ENCODE results near the gene MUC3A. TPM values are rescaled to one million over a fixed set of nuclear protein-coding genes. Genes with fewer than 3 reads are reported as not detected.
"Not testable (repeated sequence)": the region's sequence is repeated elsewhere in the genome, so short reads cannot be mapped to it uniquely, and the experiment has no call there.

The MUC3A gene
- total and polyA plus RNA-seq, 8 donors, result 0.53 to 8.7 (median 2.0) TPM

DNA sequence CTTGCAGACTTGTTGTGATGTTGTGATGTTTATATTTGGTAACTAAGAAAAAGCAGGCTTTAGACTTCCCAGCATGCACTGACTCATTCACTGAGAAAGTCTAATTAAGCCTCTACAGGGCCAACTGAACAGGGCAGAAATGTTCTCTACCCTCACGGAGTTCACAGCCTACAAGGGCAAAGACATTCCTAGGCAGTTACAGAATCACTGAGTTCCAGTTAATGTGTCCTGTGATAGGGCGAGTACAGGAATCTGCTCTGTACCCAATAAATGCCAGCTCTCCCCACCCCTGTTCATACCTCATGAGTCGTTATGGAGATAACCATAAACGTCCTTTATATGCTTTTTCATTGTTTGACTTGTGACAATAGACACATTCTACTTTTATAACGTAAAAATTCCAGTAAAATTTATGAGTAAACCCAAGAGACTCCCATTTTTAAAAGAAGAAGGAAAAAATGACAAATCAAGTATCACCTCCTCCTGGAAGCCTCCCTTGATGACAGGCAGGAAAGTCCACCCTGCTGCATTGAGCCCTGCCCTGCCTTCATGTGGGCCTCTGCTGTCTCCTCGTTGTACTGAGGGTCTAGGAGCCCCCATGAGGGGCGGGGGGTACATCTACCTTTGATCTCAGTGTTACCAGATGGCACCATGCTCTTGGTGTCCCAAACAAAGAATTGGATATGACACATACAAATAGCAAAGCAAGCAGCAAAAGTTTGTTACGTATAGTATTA lies 34.3 kb downstream of the MUC3A start:
- WGBS, 2 donors, result 35 to 37% methylated on average over 8 of the region's 8 CpGs
- DNase-seq (peak in 1 of 6 donors; percentile 20), FAIRE-seq (peak; percentile 63), ATAC-seq (peak in 3 of 4 donors; percentile 67 to 74 (median 70))
- TF ChIP-seq, protein P1, sequence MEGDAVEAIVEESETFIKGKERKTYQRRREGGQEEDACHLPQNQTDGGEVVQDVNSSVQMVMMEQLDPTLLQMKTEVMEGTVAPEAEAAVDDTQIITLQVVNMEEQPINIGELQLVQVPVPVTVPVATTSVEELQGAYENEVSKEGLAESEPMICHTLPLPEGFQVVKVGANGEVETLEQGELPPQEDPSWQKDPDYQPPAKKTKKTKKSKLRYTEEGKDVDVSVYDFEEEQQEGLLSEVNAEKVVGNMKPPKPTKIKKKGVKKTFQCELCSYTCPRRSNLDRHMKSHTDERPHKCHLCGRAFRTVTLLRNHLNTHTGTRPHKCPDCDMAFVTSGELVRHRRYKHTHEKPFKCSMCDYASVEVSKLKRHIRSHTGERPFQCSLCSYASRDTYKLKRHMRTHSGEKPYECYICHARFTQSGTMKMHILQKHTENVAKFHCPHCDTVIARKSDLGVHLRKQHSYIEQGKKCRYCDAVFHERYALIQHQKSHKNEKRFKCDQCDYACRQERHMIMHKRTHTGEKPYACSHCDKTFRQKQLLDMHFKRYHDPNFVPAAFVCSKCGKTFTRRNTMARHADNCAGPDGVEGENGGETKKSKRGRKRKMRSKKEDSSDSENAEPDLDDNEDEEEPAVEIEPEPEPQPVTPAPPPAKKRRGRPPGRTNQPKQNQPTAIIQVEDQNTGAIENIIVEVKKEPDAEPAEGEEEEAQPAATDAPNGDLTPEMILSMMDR (IDR thresholded peaks at IDR 0.05), result no peak
- intact Hi-C loops (cut with DNase I), result no loop called here
- H3K27me3 ChIP-seq, result no peaks in the 10 kb centered on the region
- no peak overlapping the region for H3K27ac ChIP-seq
- H3K4me1 ChIP-seq, result no peaks in the 10 kb centered on the region
- H3K9me3 ChIP-seq, result no peaks in the 10 kb centered on the region
- no peaks in the 10 kb centered on the region for H3K36me3 ChIP-seq
- no peak overlapping the region for H3K4me3 ChIP-seq

DNA sequence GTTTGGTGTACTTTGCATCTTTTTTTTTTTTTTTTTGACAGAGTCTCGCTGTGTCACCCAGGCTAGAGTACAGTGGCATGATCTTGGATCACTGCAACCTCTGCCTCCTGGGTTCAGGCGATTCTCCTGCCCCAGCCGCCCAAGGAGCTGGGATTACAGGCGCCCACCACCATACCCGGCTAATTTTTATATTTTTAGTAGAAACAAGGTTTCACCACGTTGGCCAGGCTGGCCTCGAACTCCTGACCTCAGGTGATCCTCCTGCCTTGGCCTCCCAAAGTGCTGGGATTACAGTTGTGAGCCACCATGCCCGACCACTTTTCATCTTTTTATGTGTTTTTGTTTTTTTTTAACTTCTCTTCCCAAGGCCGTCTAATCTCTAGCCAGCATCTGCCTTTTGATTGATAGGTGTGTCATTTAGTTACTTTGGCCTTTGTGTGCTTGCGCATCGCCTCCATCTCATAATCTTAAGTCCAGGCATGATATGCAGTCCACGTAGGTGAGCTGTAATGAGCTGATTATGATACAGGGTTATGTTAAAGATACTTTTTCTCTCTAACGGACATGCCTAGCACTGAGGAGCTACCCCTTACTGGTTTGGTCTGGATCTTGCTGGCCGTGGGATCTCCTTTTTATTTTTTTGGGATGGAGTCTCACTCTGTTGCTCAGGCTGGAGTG lies 35.0 kb downstream of the MUC3A start:
- H3K27ac ChIP-seq; ATAC-seq; H3K9me3 ChIP-seq; intact Hi-C loops (cut with DNase I); H3K36me3 ChIP-seq; H3K4me3 ChIP-seq; H3K4me1 ChIP-seq; FAIRE-seq; H3K27me3 ChIP-seq; DNase-seq: not testable (repeated sequence)
- 68 to 74% methylated on average over 14 of the region's 14 CpGs for WGBS, 2 donors

DNA sequence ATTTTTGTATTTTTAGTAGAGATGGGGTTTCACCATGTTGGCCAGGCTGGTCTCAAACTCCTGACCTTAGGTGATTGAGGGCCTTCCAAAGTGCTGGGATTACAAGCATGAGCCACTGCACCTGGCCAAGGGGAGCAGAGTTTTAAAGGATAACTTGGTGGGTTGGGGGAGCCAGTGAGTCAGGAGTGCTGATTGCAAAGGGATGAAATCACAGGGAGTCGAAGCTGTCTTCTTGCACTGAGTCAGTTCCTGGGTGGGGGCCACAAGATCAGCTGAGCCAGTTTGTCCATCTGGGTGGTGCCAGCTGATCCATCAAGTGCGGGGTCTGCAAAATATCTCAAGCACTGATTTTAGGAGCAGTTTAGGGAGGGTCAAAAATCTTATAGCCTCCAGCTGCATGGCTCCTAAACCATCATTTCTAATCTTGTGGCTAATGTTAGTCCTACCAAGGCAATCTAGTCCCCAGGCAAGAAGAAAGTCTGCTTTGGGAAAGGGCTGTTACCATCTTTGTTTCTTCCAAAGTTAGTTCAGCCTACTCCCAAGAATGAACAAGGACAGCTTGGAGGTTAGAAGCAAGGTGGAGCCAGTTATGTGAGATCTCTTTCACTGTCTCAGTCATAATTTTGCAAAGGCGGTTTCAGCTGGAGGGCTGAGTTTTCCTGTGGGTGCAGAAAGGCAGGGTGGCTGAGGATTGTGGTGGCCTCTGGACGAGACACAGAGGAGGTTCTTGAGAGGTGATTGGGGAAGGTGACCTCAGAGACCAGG lies 35.9 kb downstream of the MUC3A start:
- intact Hi-C loops (cut with DNase I); H3K36me3 ChIP-seq; FAIRE-seq; H3K9me3 ChIP-seq; H3K4me3 ChIP-seq; ATAC-seq; H3K27me3 ChIP-seq; H3K4me1 ChIP-seq; DNase-seq; H3K27ac ChIP-seq: not testable (repeated sequence)
- WGBS, 2 donors, result 67 to 82% methylated on average over 4 of the region's 4 CpGs

DNA sequence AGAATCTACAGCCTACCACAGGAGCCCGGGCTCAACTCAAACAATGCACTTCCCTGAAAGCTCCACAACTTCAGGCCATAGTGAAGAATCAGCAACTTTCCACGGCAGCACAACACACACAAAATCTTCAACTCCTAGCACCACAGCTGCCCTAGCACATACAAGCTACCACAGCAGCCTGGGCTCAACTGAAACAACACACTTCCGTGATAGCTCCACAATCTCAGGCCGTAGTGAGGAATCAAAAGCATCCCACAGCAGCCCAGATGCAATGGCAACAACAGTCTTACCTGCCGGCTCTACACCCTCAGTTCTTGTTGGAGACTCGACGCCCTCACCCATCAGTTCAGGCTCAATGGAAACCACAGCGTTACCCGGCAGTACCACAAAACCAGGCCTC lies 42.3 kb downstream of the MUC3A start:
- H3K27me3 ChIP-seq, result no peaks in the 10 kb centered on the region
- intact Hi-C loops (cut with DNase I), result no loop called here
- no peaks in the 10 kb centered on the region for H3K4me1 ChIP-seq
- no peak overlapping the region for H3K27ac ChIP-seq
- 77 to 82% methylated on average over 9 of the region's 9 CpGs for WGBS, 2 donors
- H3K4me3 ChIP-seq, result no peak overlapping the region
- peak in 1 of 6 donors; percentile 43 for DNase-seq
- FAIRE-seq, result no peak
- no peaks in the 10 kb centered on the region for H3K36me3 ChIP-seq
- TF ChIP-seq, protein P1 (IDR thresholded peaks at IDR 0.05), result no peak
- no peak for ATAC-seq
- no peaks in the 10 kb centered on the region for H3K9me3 ChIP-seq

DNA sequence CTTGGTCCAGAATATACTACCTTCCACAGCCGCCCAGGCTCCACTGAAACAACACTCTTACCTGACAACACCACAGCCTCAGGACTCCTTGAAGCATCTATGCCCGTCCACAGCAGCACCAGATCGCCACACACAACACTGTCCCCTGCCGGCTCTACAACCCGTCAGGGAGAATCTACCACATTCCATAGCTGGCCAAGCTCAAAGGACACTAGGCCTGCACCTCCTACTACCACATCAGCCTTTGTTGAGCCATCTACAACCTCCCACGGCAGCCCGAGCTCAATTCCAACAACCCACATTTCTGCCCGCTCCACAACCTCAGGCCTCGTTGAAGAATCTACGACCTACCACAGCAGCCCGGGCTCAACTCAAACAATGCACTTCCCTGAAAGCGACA lies 42.9 kb downstream of the MUC3A start:
- H3K27ac ChIP-seq; H3K4me1 ChIP-seq; H3K27me3 ChIP-seq; H3K9me3 ChIP-seq; FAIRE-seq; intact Hi-C loops (cut with DNase I); H3K4me3 ChIP-seq; H3K36me3 ChIP-seq; ATAC-seq: not testable (repeated sequence)
- WGBS, 2 donors, result 77 to 85% methylated on average over 11 to 12 of the region's 12 CpGs
- peak in 1 of 6 donors; percentile 19 for DNase-seq

DNA sequence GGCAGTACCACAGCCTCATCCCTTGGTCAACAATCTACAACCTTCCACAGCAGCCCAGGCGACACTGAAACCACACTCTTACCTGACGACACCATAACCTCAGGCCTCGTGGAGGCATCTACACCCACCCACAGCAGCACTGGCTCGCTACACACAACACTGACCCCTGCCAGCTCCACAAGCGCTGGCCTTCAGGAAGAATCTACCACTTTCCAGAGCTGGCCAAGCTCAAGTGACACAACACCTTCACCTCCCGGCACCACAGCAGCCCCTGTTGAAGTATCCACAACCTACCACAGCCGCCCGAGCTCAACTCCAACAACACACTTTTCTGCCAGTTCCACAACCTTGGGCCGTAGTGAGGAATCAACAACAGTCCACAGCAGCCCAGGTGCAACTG lies 45.3 kb downstream of the MUC3A start:
- not testable (repeated sequence) for ATAC-seq, H3K4me1 ChIP-seq
- no CpG with 5 or more reads among the region's 9 CpGs for WGBS, 2 donors

DNA sequence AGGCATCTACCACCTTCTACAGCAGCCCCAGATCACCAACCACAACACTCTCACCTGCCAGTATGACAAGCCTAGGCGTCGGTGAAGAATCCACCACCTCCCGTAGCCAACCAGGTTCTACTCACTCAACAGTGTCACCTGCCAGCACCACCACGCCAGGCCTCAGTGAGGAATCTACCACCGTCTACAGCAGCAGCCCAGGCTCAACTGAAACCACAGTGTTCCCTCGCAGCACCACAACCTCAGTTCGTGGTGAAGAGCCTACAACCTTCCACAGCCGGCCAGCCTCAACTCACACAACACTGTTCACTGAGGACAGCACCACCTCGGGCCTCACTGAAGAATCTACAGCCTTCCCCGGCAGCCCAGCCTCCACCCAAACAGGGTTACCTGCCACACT lies 49.2 kb downstream of the MUC3A start:
- H3K27ac ChIP-seq; H3K9me3 ChIP-seq; H3K4me3 ChIP-seq; DNase-seq; H3K27me3 ChIP-seq; intact Hi-C loops (cut with DNase I); ATAC-seq; H3K4me1 ChIP-seq; H3K36me3 ChIP-seq; FAIRE-seq: not testable (repeated sequence)
- WGBS, 2 donors, result 73 to 75% methylated on average over 4 to 5 of the region's 10 CpGs

More for the DNA sequence above, 45.3 kb downstream of the MUC3A start:
- H3K36me3 ChIP-seq; FAIRE-seq; H3K9me3 ChIP-seq; H3K27ac ChIP-seq; H3K27me3 ChIP-seq; H3K4me3 ChIP-seq; DNase-seq; intact Hi-C loops (cut with DNase I): not testable (repeated sequence)

DNA sequence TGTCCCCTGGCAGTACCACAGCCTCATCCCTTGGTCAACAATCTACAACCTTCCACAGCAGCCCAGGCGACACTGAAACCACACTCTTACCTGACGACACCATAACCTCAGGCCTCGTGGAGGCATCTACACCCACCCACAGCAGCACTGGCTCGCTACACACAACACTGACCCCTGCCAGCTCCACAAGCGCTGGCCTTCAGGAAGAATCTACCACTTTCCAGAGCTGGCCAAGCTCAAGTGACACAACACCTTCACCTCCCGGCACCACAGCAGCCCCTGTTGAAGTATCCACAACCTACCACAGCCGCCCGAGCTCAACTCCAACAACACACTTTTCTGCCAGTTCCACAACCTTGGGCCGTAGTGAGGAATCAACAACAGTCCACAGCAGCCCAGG lies 50.0 kb downstream of the MUC3A start:
- WGBS, 2 donors, result no CpG with 5 or more reads among the region's 9 CpGs
- H3K4me1 ChIP-seq; H3K27ac ChIP-seq; H3K27me3 ChIP-seq; H3K4me3 ChIP-seq; H3K36me3 ChIP-seq; FAIRE-seq; ATAC-seq; H3K9me3 ChIP-seq; DNase-seq; intact Hi-C loops (cut with DNase I): not testable (repeated sequence)

DNA sequence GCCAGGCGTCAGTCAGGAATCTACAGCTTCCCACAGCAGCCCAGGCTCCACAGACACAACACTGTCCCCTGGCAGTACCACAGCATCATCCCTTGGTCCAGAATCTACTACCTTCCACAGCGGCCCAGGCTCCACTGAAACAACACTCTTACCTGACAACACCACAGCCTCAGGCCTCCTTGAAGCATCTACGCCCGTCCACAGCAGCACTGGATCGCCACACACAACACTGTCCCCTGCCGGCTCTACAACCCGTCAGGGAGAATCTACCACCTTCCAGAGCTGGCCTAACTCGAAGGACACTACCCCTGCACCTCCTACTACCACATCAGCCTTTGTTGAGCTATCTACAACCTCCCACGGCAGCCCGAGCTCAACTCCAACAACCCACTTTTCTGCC lies 50.7 kb downstream of the MUC3A start:
- H3K4me3 ChIP-seq; FAIRE-seq; H3K9me3 ChIP-seq; H3K27ac ChIP-seq; ATAC-seq; intact Hi-C loops (cut with DNase I); H3K4me1 ChIP-seq; H3K36me3 ChIP-seq; H3K27me3 ChIP-seq: not testable (repeated sequence)
- 68 to 76% methylated on average over 9 to 10 of the region's 10 CpGs for WGBS, 2 donors
- peak in 3 of 6 donors; percentile 9 to 67 (median 59) for DNase-seq

DNA sequence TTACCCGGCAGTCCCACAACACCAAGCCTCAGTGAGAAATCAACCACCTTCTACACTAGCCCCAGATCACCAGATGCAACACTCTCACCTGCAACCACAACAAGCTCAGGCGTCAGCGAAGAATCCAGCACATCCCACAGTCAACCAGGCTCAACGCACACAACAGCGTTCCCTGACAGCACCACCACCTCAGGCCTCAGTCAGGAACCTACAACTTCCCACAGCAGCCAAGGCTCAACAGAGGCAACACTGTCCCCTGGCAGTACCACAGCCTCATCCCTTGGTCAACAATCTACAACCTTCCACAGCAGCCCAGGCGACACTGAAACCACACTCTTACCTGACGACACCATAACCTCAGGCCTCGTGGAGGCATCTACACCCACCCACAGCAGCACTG lies 53.0 kb downstream of the MUC3A start:
- WGBS, 2 donors, result 91 to 94% methylated on average over 2 of the region's 8 CpGs
- FAIRE-seq; H3K4me1 ChIP-seq; H3K27me3 ChIP-seq; H3K9me3 ChIP-seq; H3K27ac ChIP-seq; ATAC-seq; H3K36me3 ChIP-seq; H3K4me3 ChIP-seq; intact Hi-C loops (cut with DNase I): not testable (repeated sequence)
- peak in 1 of 6 donors; percentile 28 for DNase-seq

Data from pancreas (tissue), 10 donors.